Gastroesophageal sphincter (tissue), 3 donors: ENCODE measurements around the gene WLS.

Source experiments
- CTCF ChIP-seq, 4 experiments: fragments of 200-600 bp in 2 of 4; fragments of 450-650 bp in 2 of 4; sonication (generic) in 1 of 4; IDR thresholded peaks; one replicate each; pipeline ENCODE4 v1.5.1; 2017 to 2019; ENCODE audit warnings: antibody characterized with exemption in 4 of 4, mild to moderate bottlenecking in 2 of 4, moderate library complexity in 2 of 4
- POLR2AphosphoS5 ChIP-seq: sonication (generic); formaldehyde crosslinking; IDR thresholded peaks from one replicate; pipeline ENCODE4 v1.6.1; 2017; ENCODE audit warnings: antibody characterized with exemption

GRCh38 chr1:68174738-68175113 is 57.6 kb downstream of the WLS start:
- TF ChIP-seq CTCF (IDR thresholded peaks at IDR 0.05): no peak
- no peak for TF ChIP-seq POLR2AphosphoS5
